Hippocampal formation (tissue), 2 donors: ENCODE data around the gene EFCAB9.

ENCODE experiments used
- DNase-seq, 2 donors: peaks; one replicate each; lab custom pipeline; 2025; lab: John Stamatoyannopoulos, UW

Gene EFCAB9

DNA sequence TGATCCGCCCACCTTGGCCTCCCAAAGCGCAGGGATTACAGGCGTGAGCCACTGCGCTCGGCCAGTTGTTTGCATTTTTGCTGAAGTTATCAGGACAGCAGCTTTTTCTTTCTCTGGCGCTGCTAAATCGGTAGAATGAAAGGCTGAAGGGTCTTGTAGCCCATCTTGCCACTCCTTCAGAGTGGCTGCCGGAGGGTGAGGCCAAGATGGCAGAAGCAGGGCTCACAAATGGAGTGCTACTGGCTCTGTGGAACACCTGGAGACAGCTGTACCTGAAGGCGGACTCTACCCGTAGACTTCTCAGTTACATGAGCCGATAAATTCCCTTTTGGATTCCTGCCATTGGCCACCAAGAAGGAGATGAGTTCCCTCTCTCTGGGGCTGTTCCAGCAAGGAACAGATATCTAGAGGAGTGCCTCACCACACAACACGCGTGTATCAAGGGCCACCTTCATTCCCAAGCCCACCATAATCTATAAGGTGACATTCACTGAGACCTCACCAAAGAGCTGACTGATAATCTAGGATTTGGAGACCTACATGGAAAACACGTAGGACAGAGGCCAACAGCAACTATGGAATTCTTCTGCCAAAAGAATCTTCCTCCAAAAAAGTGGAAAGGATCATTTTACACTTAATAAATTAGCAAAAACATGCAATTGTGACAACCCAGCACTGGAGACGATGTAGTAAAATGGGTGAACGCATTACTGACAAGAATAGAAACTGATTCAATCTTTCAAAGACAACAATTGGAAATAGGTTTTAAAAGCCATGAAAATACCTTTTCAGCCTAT lies 27.7 kb upstream of the EFCAB9 start:
- no peak for DNase-seq

GRCh38 chr5:172167895-172168294 lies 26.1 kb upstream of the EFCAB9 start:
- no peak for DNase-seq

DNA sequence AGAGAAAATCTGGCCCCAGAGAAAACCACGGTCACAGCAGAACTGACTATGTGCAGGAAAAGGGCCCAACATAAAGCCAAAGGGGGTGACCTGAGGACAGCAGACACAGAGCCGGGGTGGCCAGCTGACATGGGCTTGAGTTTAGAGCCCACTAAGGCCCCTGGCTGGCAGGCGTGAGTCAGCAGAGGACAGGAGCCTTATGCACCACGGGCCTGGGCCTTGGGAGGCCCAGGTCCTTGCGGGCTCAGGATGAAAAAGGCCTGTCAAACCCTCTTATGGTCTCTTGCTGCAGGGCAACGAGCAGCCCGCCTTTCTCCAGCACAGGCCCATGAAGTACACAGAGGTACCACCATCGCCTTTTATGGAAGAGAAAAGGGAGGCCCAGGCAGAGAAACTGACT lies 25.7 kb upstream of the EFCAB9 start:
- no peak for DNase-seq

GRCh38 chr5:172169216-172169615 lies 24.8 kb upstream of the EFCAB9 start:
- no peak for DNase-seq

DNA sequence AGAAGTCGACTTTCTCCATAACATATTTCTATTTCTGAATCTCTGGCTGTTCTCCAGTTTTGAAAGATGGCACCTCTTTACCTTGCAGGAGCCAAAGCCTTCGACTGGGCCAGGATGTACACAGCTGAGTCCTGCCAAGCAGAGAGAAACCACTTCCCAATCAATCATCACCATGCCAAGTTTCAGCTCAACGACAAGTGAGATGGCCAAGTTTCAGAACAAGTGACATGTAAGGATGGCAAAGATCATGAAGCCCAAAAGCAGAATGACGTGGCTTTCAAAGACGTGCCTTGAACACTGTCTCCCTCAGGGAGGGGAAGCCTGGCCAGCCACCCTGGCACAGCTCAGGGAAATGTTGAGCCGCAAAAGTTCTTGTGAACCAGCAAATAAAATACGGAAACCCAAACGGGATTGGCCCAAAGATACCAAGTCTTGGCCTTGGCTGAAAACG lies 23.7 kb upstream of the EFCAB9 start:
- no peak for DNase-seq

DNA sequence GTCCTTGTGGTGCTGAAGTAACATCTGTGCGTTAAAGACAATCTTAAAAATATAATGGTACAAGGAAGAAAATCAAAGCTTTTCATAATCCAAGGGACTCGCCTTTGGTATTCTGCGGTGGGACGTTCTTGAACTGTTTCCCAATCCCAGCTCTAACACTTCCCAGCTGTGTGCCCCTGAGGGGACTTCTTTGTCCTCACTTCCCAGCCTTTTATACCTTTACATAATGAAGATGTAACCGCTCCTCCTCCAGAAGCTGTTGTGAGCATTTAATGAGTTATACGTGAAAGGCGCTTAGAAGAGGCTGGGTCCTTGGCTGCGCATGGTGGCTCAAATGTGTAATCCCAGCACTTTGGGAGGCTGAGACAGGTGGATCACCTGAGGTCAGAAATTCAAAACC lies 22.9 kb upstream of the EFCAB9 start:
- DNase-seq = no peak

DNA sequence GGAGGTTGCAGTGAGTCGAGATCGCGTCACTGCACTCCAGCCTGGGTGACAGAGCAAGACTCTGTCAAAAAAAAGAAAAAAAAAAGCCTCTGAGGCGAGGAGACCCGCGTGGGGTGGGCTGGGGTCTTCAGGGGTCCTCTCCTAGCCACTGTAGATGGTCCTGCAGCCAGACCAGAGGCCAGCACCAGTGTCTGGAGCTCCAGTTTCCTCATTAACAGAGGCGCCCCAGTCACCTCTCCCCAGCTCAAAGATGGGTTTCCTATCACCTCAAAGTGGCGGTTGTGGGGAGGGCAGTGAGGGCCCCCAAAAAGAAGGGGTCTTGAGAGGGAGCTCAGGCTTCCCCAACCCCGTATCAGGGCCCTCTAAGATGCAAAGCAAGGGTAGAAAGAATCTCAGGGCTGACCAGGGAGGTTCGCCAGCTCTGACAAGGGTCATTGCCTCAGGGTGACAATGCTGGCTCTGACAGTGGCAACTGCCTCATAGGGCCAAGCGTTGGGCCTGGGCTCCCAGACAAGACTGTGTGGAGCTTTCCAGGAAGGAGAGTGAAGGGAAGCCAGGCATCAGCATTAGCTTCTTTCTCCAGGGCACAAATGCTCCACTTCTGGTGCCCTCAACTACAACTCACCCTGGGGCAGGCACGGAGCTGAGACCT lies 20.9 kb upstream of the EFCAB9 start:
- peak; percentile 33 to 37 for DNase-seq

DNA sequence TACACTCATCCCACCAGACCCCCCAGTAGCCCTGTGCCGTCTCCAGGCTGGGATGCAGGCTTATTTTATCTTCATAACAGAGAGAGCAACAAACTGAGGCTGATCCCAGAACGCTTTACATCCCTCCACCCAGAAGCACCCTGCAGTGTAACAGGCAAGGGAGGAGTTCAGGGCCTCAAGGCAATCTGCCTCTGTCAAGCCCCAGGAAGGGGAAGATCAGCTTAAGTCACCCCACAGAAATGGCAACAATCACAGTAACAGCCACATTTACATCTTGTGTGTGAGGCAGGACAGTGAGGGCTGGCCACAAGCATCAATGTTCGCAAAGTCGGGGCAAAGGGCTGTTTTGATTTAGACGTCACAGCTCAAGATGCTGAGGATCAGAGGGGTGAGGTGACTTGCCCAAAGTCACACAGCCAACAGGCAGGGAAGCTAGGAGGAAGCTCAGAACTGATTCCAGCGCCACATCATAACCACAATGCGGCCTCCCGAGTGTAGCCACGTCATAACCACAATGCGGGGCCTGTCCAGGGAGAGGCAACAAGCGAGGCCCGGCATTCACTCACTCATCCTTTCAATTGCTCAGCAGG lies 20.3 kb upstream of the EFCAB9 start:
- DNase-seq = no peak

DNA sequence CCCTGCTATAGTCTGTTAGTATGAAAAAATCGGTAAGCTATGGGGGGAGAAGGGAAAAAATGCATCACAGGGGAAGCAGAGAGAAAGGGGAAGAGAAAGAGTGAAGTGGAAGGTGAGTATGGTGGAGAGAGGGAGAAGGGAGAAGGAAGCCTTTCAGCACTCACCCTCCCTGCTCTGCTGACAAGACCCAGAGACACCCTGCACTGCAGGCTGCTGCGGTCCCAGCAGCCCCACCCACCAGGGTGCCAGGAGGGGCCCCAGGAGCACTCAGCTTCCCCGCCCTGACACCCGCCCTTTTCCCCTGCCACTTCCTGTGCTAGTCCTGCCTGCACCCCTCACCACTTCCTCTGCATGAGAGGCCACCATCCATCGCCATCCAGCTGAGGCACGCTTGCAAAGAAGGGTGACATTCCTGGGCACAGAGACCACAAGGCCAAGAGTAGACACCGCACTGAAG lies 18.7 kb upstream of the EFCAB9 start:
- no peak for DNase-seq

GRCh38 chr5:172177176-172177575 lies 16.8 kb upstream of the EFCAB9 start:
- no peak for DNase-seq

GRCh38 chr5:172178301-172178987 lies 15.5 kb upstream of the EFCAB9 start:
- no peak for DNase-seq

DNA sequence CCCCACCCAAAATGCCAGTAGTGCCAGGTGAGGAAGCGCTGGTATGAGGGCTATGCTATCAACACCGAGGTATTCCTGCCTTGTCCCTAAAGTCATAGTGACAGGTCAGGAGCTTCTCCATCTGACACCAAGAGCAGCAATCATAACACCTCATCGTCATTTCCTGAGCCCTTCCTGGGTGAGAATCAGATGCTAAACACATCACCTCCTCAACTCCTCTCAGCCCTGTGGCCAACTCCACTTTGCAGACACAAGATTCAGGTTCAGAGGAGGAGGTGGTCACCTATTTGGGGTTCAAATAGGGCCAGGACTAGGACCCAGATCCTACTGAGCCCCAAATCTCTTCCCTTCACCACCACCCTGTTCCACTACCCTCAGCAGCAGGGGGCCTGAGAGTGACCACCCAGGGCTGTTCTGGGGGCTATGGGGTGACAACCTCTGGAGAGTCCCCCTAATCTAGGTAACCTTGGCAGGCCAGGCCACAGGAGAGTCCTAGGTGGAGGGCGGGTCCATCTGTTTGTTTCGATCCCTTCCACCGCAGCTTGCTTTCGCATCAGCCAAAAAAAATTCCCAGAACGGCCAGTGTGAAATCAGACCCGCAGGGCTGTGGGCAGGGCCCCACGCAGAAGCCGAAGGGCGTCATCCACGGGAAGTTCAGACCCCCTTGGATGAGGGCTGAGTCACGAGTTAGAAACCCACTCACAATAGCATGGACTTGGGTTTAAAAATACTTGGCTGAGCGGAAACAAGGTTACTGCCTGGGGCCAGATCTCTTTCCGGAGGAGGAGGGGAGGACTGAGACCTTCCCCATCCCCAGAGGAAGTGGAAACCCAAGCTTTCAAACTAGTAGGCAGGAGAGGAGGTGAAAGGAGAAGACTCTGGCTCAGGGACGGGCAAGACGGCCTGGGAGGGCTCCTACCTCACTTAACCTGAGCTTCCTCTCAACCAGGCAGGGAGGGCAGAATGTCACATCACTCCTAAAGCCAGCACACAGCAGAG lies 14.7 kb upstream of the EFCAB9 start:
- DNase-seq = no peak

GRCh38 chr5:172180936-172181335 lies 13.0 kb upstream of the EFCAB9 start:
- no peak for DNase-seq

DNA sequence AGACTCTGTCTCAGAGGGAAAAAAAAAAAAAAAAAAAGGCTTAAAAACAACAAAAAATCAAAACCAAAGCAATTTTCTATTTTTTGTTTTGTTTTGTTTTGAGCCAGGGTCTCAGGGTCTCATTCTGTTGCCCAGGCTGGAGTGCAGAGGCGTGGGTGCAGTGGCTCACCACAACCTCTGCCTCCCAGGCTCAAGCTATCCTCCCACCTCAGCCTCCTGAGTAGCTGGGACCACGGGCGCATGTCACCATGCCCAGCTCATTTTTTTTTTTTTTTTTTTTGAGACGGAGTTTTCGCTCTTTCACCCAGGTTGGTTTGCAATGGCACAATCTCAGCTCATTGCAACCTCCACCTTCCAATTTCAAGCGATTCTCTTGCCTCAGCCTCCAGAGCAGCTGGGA lies 11.7 kb upstream of the EFCAB9 start:
- DNase-seq = no peak

DNA sequence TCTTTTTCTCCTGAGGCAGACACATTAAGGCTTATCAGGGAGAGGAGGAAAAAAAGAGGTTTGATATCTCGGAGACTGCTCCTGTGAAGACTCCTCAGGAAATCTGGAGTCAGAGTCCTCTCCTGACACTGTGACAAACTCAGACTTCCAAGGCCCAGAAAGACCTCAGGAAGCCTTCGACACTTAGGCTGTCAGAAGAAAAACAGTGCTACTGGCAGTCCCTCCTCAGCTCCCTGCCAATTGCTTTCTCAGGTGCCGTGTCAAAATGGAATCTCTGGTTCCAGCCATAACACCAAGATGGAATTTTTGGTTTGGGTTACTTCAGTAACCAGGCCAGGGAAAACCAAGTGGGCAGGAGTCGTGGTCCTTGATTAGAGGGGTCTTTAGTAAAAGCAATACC lies 10.1 kb upstream of the EFCAB9 start:
- DNase-seq = no peak

DNA sequence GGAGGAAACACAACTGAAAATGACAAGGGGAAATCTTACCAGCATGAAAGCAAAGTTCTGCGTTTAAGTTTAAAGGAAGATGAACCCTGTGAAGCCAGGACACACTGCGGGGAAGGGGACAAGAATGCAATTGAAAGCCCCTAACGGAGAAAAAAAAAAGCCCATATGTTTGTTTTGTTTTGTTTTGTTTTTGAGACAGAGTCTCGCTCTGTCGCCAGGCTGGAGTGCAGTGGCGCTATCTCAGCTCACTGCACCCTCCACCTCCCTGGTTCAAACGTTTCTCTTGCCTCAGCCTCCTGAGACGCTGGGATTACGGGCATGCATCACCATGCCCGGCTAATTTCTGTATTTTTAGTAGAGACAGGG lies 8.9 kb upstream of the EFCAB9 start:
- DNase-seq = no peak

DNA sequence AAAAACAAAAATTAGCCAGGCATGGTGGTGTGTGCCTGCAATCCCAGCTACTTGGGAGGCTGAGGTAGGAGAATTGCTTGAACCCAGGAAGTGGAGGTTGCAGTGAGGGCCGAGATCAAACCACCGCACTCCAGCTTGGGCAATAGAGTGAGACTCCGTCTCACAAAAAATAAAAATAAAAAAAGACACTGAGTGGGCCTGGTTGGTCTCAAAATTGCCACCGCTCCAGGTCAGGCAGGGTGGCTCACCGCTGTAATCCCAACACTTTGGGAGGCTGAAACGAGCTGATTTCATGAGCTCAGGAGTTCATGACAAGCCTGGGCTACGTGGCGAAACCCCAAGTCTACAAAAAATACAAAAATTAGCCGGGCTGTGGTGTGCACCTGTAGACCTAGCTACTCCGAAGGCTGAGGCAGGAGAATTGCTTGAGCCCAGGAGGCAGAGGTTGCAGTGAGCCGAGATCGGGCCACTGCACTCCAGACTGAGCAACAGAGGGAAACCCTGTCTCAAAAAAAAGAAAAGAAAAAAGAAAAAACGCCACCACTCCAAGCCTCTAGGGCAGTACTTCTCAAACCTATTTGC lies 7.8 kb upstream of the EFCAB9 start:
- DNase-seq = no peak

DNA sequence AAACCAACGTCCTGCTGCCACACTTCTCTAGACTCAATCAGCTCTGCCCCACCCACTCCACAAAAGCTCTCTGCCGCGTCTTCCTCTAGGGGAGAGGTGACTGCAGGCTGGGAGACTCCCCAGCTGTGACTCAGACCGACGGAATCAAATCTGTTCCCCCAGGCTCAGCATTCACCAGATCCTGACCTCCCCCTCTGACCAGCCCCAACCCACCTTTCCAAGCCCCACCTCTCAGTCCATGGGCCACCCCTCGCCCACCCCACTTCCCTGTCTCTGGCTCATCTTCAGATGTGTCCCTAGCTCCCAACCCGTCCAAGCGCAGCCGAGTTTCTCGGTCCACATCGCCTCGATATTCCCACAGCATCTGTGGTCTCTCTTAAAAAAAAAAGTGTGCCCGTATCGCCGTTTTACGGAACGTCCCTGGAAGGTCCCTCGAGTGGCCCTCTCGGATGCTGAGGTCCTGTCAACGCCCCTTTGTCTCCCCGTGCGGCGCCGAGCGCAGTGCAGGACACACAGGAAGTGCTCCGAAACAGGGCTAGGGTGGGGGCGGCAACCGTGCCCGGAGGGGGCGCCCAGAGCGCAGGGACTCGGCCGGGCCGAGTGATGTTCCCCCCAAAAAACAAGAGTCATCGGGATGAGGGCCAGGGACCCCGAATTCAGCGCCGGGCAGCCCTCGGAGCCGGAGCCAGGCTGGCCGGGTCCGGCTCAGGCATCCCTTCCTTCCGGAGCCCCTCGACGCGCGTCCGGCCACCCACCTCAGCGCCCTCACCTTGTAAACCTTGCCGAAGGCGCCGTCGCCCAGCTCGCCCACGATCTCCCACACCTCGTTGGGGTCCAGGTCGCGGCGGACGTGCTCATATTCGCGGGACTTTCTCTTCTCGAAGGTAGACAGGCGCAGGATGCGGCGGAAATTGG lies 6.6 kb upstream of the EFCAB9 start:
- DNase-seq = no peak

- DNase-seq = peak; percentile 88 to 91
Measured at GRCh38 chr5:172188033-172188892, 5.7 kb upstream of the EFCAB9 start, which contains the start of gene STK10. Gene STK10, minus strand, starts transcription at chr5:172188224. Its CDS starts 182 bp downstream, at chr5:172188042.
